K562 (cell line): Measurements from ENCODE around the gene OARD1. TPM values are rescaled to one million over a fixed set of nuclear protein-coding genes. Genes with fewer than 3 reads are reported as not detected.

ENCODE experiments used
- ATAC-seq: fragments of 200-7000 bp; cut with Tn5 transposase; 3 replicates; pipeline ENCODE4 v1.9.1; 2020; ENCODE audit warnings: moderate library complexity
- Bru-seq: library from RNA; stranded (reverse); fragments of 400-500 nt; gene quantifications from one replicate; lab custom pipeline; 2021; lab: Mats Ljungman, UMichigan
- BruChase-seq, 2 experiments: library from RNA; stranded (reverse); fragments of 400-500 nt; gene quantifications; one replicate each; lab custom pipeline; 2021; lab: Mats Ljungman, UMichigan
- BruUV-seq: library from RNA; stranded (reverse); fragments of 400-500 nt; replicated peaks from 2 replicates; lab custom pipeline; 2021; lab: Mats Ljungman, UMichigan
- CTCF ChIA-PET: fragments of 300-600 bp; formaldehyde crosslinking; extraction: SDS; loops from one replicate; lab custom pipeline; 2021; ENCODE audit warnings: low intra/inter-chr PET ratio; lab: Yijun Ruan, JAX
- POLR2A ChIA-PET: fragments of 300-600, 350-650 bp; sonication (Branson Sonifier 250); formaldehyde crosslinking; extraction: SDS; loops from one replicate; lab custom pipeline; 2021; ENCODE audit warnings: antibody characterized with exemption, inconsistent platforms; lab: Yijun Ruan, JAX
- DNase-seq, 4 experiments: peaks; one replicate each; pipeline versions ENCODE4 v3.0.0 to v3.0.0-alpha.2; 2011 to 2018; ENCODE audit warnings: low spot score in 3 of 4, mixed read lengths in 3 of 4; ENCODE audit errors: extremely low read depth in 1 of 4
- FAIRE-seq: peaks from 2 replicates; lab custom pipeline; 2011; peaks lifted over from hg19 to GRCh38; lab: Jason Lieb, UNC
- H2AFZ ChIP-seq: 2 replicates; pipeline ENCODE4 v1.6.0; 2011; ENCODE audit warnings: low read depth, low read length, control low read depth, inconsistent platforms
- H3K27ac ChIP-seq: fragments of 200-600 bp; 3 replicates; pipeline ENCODE4 v1.8.0; 2011; ENCODE audit warnings: low read depth, mild to moderate bottlenecking, control low read depth, inconsistent platforms, low read length, moderate library complexity, mixed read lengths; ENCODE audit errors: extremely low read depth
- H3K27me3 ChIP-seq, 2 experiments: fragments of 300-600 bp in 1 of 2; 2 replicates in 1 of 2; 3 replicates in 1 of 2; pipeline versions ENCODE4 v1.6.0 to v1.8.0; 2011; ENCODE audit warnings: inconsistent platforms in 2 of 2, low read length in 2 of 2, mild to moderate bottlenecking in 1 of 2, mixed read lengths in 1 of 2, moderate library complexity in 1 of 2; ENCODE audit not compliant: control insufficient read depth in 2 of 2, insufficient read depth in 2 of 2
- H3K36me3 ChIP-seq: fragments of 300-600 bp; 3 replicates; pipeline ENCODE4 v1.8.0; 2011; ENCODE audit warnings: mild to moderate bottlenecking, low read length, inconsistent platforms; ENCODE audit not compliant: control insufficient read depth, insufficient read depth
- H3K4me1 ChIP-seq, 2 experiments: fragments of 200-600 bp in 1 of 2; replicated peaks in 1 of 2; 2 replicates in 1 of 2; 3 replicates in 1 of 2; pipeline versions ENCODE4 v1.5.1 to v1.8.0; 2011; ENCODE audit warnings: inconsistent platforms in 2 of 2, low read length in 2 of 2, mild to moderate bottlenecking in 1 of 2, mixed read lengths in 1 of 2, moderate library complexity in 1 of 2; ENCODE audit not compliant: control insufficient read depth in 2 of 2, insufficient read depth in 2 of 2
- H3K4me2 ChIP-seq: 2 replicates; pipeline ENCODE4 v1.6.1; 2011; ENCODE audit warnings: low read length, control low read depth, inconsistent platforms, mixed read lengths; ENCODE audit not compliant: insufficient read depth
- H3K4me3 ChIP-seq: fragments of 200-600 bp; sonication (generic), shearing (Covaris generic); 2 replicates; pipeline ENCODE4 v1.5.1; 2016; ENCODE audit warnings: control low read depth, inconsistent platforms
- H3K79me2 ChIP-seq: fragments of 200-600 bp; 3 replicates; pipeline ENCODE4 v1.8.0; 2011; ENCODE audit warnings: low read length, inconsistent platforms; ENCODE audit not compliant: control insufficient read depth, insufficient read depth
- H3K9ac ChIP-seq, 2 experiments: 2 replicates each; pipeline versions ENCODE4 v1.6.0 to v1.6.1; 2011; ENCODE audit warnings: low read depth in 2 of 2, low read length in 2 of 2, control low read depth in 1 of 2, inconsistent platforms in 1 of 2, mild to moderate bottlenecking in 1 of 2, mixed read lengths in 1 of 2; ENCODE audit not compliant: insufficient read depth in 1 of 2
- H3K9me1 ChIP-seq: one replicate; pipeline ENCODE4 v1.6.0; 2011; ENCODE audit warnings: inconsistent platforms, mild to moderate bottlenecking, low read length, moderate library complexity; ENCODE audit not compliant: control insufficient read depth, insufficient read depth
- H3K9me3 ChIP-seq: replicated peaks from 2 replicates; pipeline ENCODE4 v1.5.1; 2011; ENCODE audit warnings: low read depth, low read length, inconsistent platforms; ENCODE audit not compliant: control insufficient read depth, insufficient read depth
- H4K20me1 ChIP-seq: replicated peaks from 2 replicates; pipeline ENCODE4 v1.6.1; 2011; ENCODE audit warnings: low read length, inconsistent platforms, mixed read lengths; ENCODE audit not compliant: control insufficient read depth, insufficient read depth
- CCNT2 ChIP-seq: IDR thresholded peaks from 2 replicates; pipeline ENCODE4 v1.6.1; 2011; ENCODE audit warnings: borderline replicate concordance, low read depth, mild to moderate bottlenecking, moderate library complexity, mixed read lengths, low read length; ENCODE audit not compliant: insufficient read length; ENCODE audit errors: extremely low read depth
- CREB5 ChIP-seq: fragments of 250-450 bp; sonication (Bioruptor Pico); IDR thresholded peaks from 2 replicates; pipeline ENCODE4 v1.5.0; 2020; ENCODE audit warnings: mild to moderate bottlenecking
- ELF4 ChIP-seq: fragments of 450-650 bp; formaldehyde crosslinking; IDR thresholded peaks from 2 replicates; pipeline ENCODE4 v1.4.0; 2022; ENCODE audit warnings: missing genetic modification characterization
- ETV6 ChIP-seq, 3 experiments: fragments of 150-350 bp in 1 of 3; sonication (generic) in 1 of 3; formaldehyde crosslinking in 1 of 3; IDR thresholded peaks; 2 replicates each; pipeline versions ENCODE4 v1.6.1 to v1.8.0; 2014 to 2022; ENCODE audit warnings: borderline replicate concordance in 2 of 3, low read depth in 2 of 3, antibody characterized with exemption in 1 of 3, low read length in 1 of 3, mild to moderate bottlenecking in 1 of 3, missing genetic modification reagents in 1 of 3
- HDAC6 ChIP-seq: IDR thresholded peaks from 2 replicates; pipeline ENCODE4 v1.6.1; 2012; ENCODE audit warnings: low read depth, mild to moderate bottlenecking, control low read depth, inconsistent platforms, low read length, moderate library complexity
- KLF1 ChIP-seq: fragments of 450-650 bp; IDR thresholded peaks from 2 replicates; pipeline ENCODE4 v1.6.1; 2016; ENCODE audit warnings: missing genetic modification characterization, missing compliant biosample characterization
- LEF1 ChIP-seq: fragments of 450-650 bp; IDR thresholded peaks from 2 replicates; pipeline ENCODE4 v1.6.1; 2016; ENCODE audit warnings: mild to moderate bottlenecking
- RHOXF2B ChIP-seq: fragments of 250-450 bp; sonication (Bioruptor Pico); conservative IDR thresholded peaks from 2 replicates; pipeline ENCODE4 v1.5.1; 2021
- SMARCB1 ChIP-seq: IDR thresholded peaks from 2 replicates; pipeline ENCODE4 v1.6.1; 2011; ENCODE audit warnings: improper control_type of control experiment, low read depth; ENCODE audit not compliant: insufficient read length
- SNRNP70 ChIP-seq: fragments of 200-400 bp; formaldehyde crosslinking; optimal IDR thresholded peaks from 2 replicates; pipeline ENCODE3; 2017; ENCODE audit warnings: low read depth, low read length
- ZNF143 ChIP-seq: sonication (generic); formaldehyde crosslinking; IDR thresholded peaks from 2 replicates; pipeline ENCODE4 v1.9.0; 2022; ENCODE audit warnings: mild to moderate bottlenecking, missing genetic modification reagents
- WGBS: fragments of 100-300 bp; shearing (Covaris generic); methylation state at CpG from one replicate; pipeline ENCODE4 v1.1.6; 2016; ENCODE audit warnings: low coverage, mixed read lengths; ENCODE audit not compliant: insufficient coverage; ENCODE audit errors: missing lambda C conversion rate; 5-methylcytosine and 5-hydroxymethylcytosine counted together
- in situ Hi-C: fragments of 300-500 bp; cut with MboI; formaldehyde crosslinking; loops from 4 replicates; pipeline ENCODE4 v1.15.0; 2018; ENCODE audit warnings: inconsistent platforms, mixed read lengths
- intact Hi-C: fragments of 100-400 bp; cut with micrococcal nuclease; formaldehyde crosslinking; loops from 2 replicates; pipeline ENCODE4 v1.14.2; 2022
- long read RNA-seq, 3 experiments: library from polyadenylated mRNA in 2 of 3; library from RNA in 1 of 3; unstranded in 2 of 3; stranded (forward) in 1 of 3; transcript quantifications; one replicate each; pipeline ENCODE4 v2.0.0, GENCODE V29; 2019 to 2022
- polyA minus RNA-seq, 3 experiments: library from RNA; depleted of rRNA, polyadenylated mRNA; stranded (reverse); fragments of >200 nt; gene quantifications; 2 replicates each; pipeline ENCODE4 v1.2.3, GENCODE V29; 2011
- polyA plus RNA-seq, 8 experiments: library from polyadenylated mRNA; depleted of rRNA in 4 of 8; stranded (reverse) in 5 of 8; unstranded in 3 of 8; fragments of >200 nt; fragmentation: Nextera tagmentation in 2 of 8; fragmentation: Illumina TruSeq in 1 of 8; extraction: Ambion mirVana in 2 of 8; extraction: Trizol in 1 of 8; gene quantifications; 2 replicates each; pipeline versions ENCODE4 v1.2.1 to v1.2.3, GENCODE V29; 2011 to 2014; ENCODE audit warnings: inconsistent platforms in 1 of 8, missing spikeins in 1 of 8
- total RNA-seq, 7 experiments: library from RNA; depleted of rRNA in 6 of 7; stranded (reverse); fragments of >200 nt in 6 of 7; fragmentation: Illumina TruSeq in 2 of 7; extraction: Trizol in 2 of 7; gene quantifications; 2 replicates each; pipeline versions ENCODE4 v1.2.1 to v1.2.3, GENCODE V29; 2011 to 2021; ENCODE audit warnings: low replicate concordance in 1 of 7

OARD1 gene
- total RNA-seq (2011; cell fraction: chromatin; rRNA removed; ENCODE audit: low replicate concordance) = 23.6 and 48.3 TPM in 2 replicates
- 21.2 and 21.8 TPM in 2 replicates for total RNA-seq (2011; cell fraction: nucleolus; rRNA removed)
- total RNA-seq (2011; cell fraction: nucleoplasm; rRNA removed) = 38.5 and 60.6 TPM in 2 replicates
- total RNA-seq (2014; rRNA removed) = 32.7 and 49.3 TPM in 2 replicates
- total RNA-seq (2014; rRNA removed; fragmentation: Illumina TruSeq; extraction: Trizol) = 61.1 and 63.2 TPM in 2 replicates
- total RNA-seq (2015; rRNA removed; fragmentation: Illumina TruSeq; extraction: Trizol) = 56.2 and 60.8 TPM in 2 replicates
- 43.4 and 47.1 TPM in 2 replicates for total RNA-seq (2021)
- 38.4 and 45.7 TPM in 2 replicates for polyA plus RNA-seq (2011; rRNA removed)
- 9.3 and 22.8 TPM in 2 replicates for polyA plus RNA-seq (2011; cell fraction: cytosol; rRNA removed)
- 22.4 and 26.7 TPM in 2 replicates for polyA plus RNA-seq (2011; cell fraction: nucleus; rRNA removed)
- polyA plus RNA-seq (2012) = 51.9 and 66.7 TPM in 2 replicates
- 63.2 and 65.8 TPM in 2 replicates for polyA plus RNA-seq (2014; fragmentation: Illumina TruSeq; extraction: Trizol)
- polyA plus RNA-seq (2014; fragmentation: Nextera tagmentation; extraction: Ambion mirVana) = 10 to 100 TPM; 79.6 to 88.3 TPM
- polyA plus RNA-seq (2014; rRNA removed) = 70.3 and 71.6 TPM in 2 replicates
- 35.1 and 49.4 TPM in 2 replicates for polyA minus RNA-seq (2011; rRNA and poly(A)+ RNA removed)
- 7.8 and 10.4 TPM in 2 replicates for polyA minus RNA-seq (2011; cell fraction: cytosol; rRNA and poly(A)+ RNA removed)
- 35.0 and 66.5 TPM in 2 replicates for polyA minus RNA-seq (2011; cell fraction: nucleus; rRNA and poly(A)+ RNA removed)
- Bru-seq, nascent RNA = percentile 74 among the genes with signal in this experiment
- percentile 65 among the genes with signal in this experiment for BruChase-seq, experiment 1, labeled RNA remaining after a 2-hour chase
- percentile 63 among the genes with signal in this experiment for BruChase-seq, experiment 2, labeled RNA remaining after a 6-hour chase
- long read RNA-seq, experiment 1, transcript OARD1-202 (6 exons, 1,337 nt) = major isoform, 38 of 88 reads
- long read RNA-seq, experiment 1, transcript OARD1-210 (6 exons, 3,330 nt) = minor isoform, 15 of 88 reads
- long read RNA-seq, experiment 1, transcript OARD1-203 (6 exons, 1,515 nt) = minor isoform, 7 of 88 reads
- long read RNA-seq, experiment 1, partial matches to known transcripts = 8 of 88 reads
- long read RNA-seq, experiment 1, other reads (novel, unspliced or antisense) = 12 of 88 reads
- long read RNA-seq, experiment 2, transcript OARD1-207 (5 exons, 819 nt) = minor isoform, 6 of 46 reads
- long read RNA-seq, experiment 2, transcript OARD1-210 (6 exons, 3,330 nt) = minor isoform, 10 of 46 reads
- long read RNA-seq, experiment 2, transcript OARD1-202 (6 exons, 1,337 nt) = major isoform, 13 of 46 reads
- long read RNA-seq, experiment 2, partial matches to known transcripts = 4 of 46 reads
- long read RNA-seq, experiment 2, other reads (novel, unspliced or antisense) = 9 of 46 reads
- long read RNA-seq, experiment 3, transcript OARD1-202 (6 exons, 1,337 nt) = major isoform, 19 of 39 reads
- long read RNA-seq, experiment 3, transcript OARD1-210 (6 exons, 3,330 nt) = minor isoform, 11 of 39 reads
- long read RNA-seq, experiment 3, partial matches to known transcripts = 3 of 39 reads
- long read RNA-seq, experiment 3, other reads (novel, unspliced or antisense) = 2 of 39 reads

GRCh38 chr6:41071923-41072835 lies at the start of gene OARD1:
TSS of gene OARD1 (minus strand) at chr6:41072356. CDS start at chr6:41071634, 722 bp downstream.
- in situ Hi-C loops (no loop called here), intact Hi-C loops (loop anchor here (5.0 kb wide), 2 partner anchors 75 to 245 kb away; no protein-coding TSS in a partner anchor)
- BruUV-seq = TSS peak; percentile 48
- ATAC-seq (peak; percentile 81), FAIRE-seq (peak; percentile 98), DNase-seq (peak; percentile 79 to 100 (median 97))
- under 1% methylated on average over 62 of the region's 63 CpGs for WGBS
- Histone ChIP-seq H3K4me2 (peak within 1 kb of the TSS; percentile 99), H2AFZ (peak within 1 kb of the TSS; percentile 88), H3K79me2 (peaks cover 57% of the 10 kb centered on the region), H3K9ac (peak within 1 kb of the TSS; percentile 96 to 97), H3K36me3 (peaks cover 43% of the 10 kb centered on the region; the same call in 2 of the 3 replicates), H3K4me1 (peaks cover 9 to 21% of the 10 kb centered on the region in 2 experiments), H3K4me3 (peak within 1 kb of the TSS; percentile 83), H3K9me3 (no peaks in the 10 kb centered on the region), H3K27me3 (no peaks in the 10 kb centered on the region), H3K27ac (peak within 1 kb of the TSS; percentile 94), H3K9me1 (no peaks in the 10 kb centered on the region), H4K20me1 (no peaks in the 10 kb centered on the region)
- POLR2A ChIA-PET = interaction anchor here (0.6 to 1.2 kb wide), 6 partner anchors 10 to 1740 kb away, joined by 3 to 5 read pairs (median 3); no protein-coding TSS in a partner anchor
- CTCF ChIA-PET = interaction anchor here (0.7 to 1.5 kb wide), 2 partner anchors 15 to 1778 kb away, joined by 3 to 4 read pairs; no protein-coding TSS in a partner anchor
- 0 out of 2 replicates have a peak, but pooled peaks have one; percentile 27 for TF ChIP-seq LEF1
- no peak for TF ChIP-seq RHOXF2B
- no peak for TF ChIP-seq ZNF143 (CRISPR knock-in tag)
- peak; percentile 62 for TF ChIP-seq CCNT2
- TF ChIP-seq ETV6 (IDR thresholded peaks at IDR 0.05; ENCODE audit: borderline replicate concordance in 1 of 2, low read depth in 2 of 2, low read length in 1 of 2) = no peak
- TF ChIP-seq ETV6 (CRISPR knock-in tag; IDR thresholded peaks at IDR 0.05; ENCODE audit: borderline replicate concordance) = no peak
- TF ChIP-seq HDAC6 = no peak
- peak; percentile 72 for TF ChIP-seq KLF1
- TF ChIP-seq CREB5 (CRISPR knock-in tag) = no peak
- TF ChIP-seq ELF4 (CRISPR knock-in tag) = no peak
- TF ChIP-seq SMARCB1 = no peak
- TF ChIP-seq SNRNP70 = no peak
